Fibroblast of lung (primary cell): ENCODE results near the gene SPAG9.

Experiments used
- CTCF ChIP-seq, 2 donors: IDR thresholded peaks in 1 of 2; conservative IDR thresholded peaks in 1 of 2; 1 replicate in 1 of 2; 2 replicates in 1 of 2; pipeline ENCODE4 v1.5.1; 2011 to 2012; ENCODE audit warnings: low read length in 2 of 2, control low read depth in 1 of 2, inconsistent platforms in 1 of 2, low read depth in 1 of 2, mild to moderate bottlenecking in 1 of 2
- EZH2 ChIP-seq: IDR thresholded peaks from 2 replicates; pipeline ENCODE4 v1.5.1; 2012; ENCODE audit warnings: low read length, control low read depth, mild to moderate bottlenecking; ENCODE audit errors: missing control alignments

- TF ChIP-seq CTCF (conservative IDR thresholded peaks at IDR 0.05 in 1 of 2, IDR thresholded peaks at IDR 0.05 in 1 of 2; ENCODE audit: low read depth in 1 of 2, low read length in 2 of 2) (no peak), EZH2 (no peak)
Measured at GRCh38 chr17:51120739-51121619, at the start of gene SPAG9.
